ENCODE measurements around the gene CEP112. TPM values are rescaled to one million over a fixed set of nuclear protein-coding genes. Genes with fewer than 3 reads are reported as not detected.

Gene CEP112
- total RNA-seq, 1 donor from 2014 or later = 1.3 TPM

GRCh38 chr17:65959630-65960029 lies 232.3 kb downstream of the CEP112 start:
- peaks cover 8% of the 10 kb centered on the region for H3K9me3 Mint-ChIP-seq
- no peak for DNase-seq
- no peaks in the 10 kb centered on the region for H3K4me1 Mint-ChIP-seq
- H3K27ac Mint-ChIP-seq = no peak overlapping the region
- no peak overlapping the region for H3K4me3 Mint-ChIP-seq
- intact Hi-C loops (cut with micrococcal nuclease) = no loop called here
- H3K27me3 Mint-ChIP-seq = no peaks in the 10 kb centered on the region
- no peaks in the 10 kb centered on the region for H3K36me3 Mint-ChIP-seq (ENCODE audit: low read depth)

GRCh38 chr17:65956814-65957213 lies 235.1 kb downstream of the CEP112 start:
- no peaks in the 10 kb centered on the region for H3K4me1 Mint-ChIP-seq
- no peak overlapping the region for H3K4me3 Mint-ChIP-seq
- intact Hi-C loops (cut with micrococcal nuclease) = no loop called here

GRCh38 chr17:65954148-65954449 lies 237.8 kb downstream of the CEP112 start:
- DNase-seq = no peak
- H3K27ac Mint-ChIP-seq = no peak overlapping the region
- peaks cover 3% of the 10 kb centered on the region for H3K27me3 Mint-ChIP-seq
- no peak overlapping the region for H3K4me3 Mint-ChIP-seq
- peaks cover 12% of the 10 kb centered on the region for H3K9me3 Mint-ChIP-seq
- no peaks in the 10 kb centered on the region for H3K4me1 Mint-ChIP-seq
- intact Hi-C loops (cut with micrococcal nuclease) = no loop called here
- H3K36me3 Mint-ChIP-seq (ENCODE audit: low read depth) = no peaks in the 10 kb centered on the region

More at GRCh38 chr17:65956814-65957213, 235.1 kb downstream of the CEP112 start:
- no peak for DNase-seq
- Mint-ChIP-seq H3K36me3 (ENCODE audit: low read depth) (no peaks in the 10 kb centered on the region), H3K9me3 (peaks cover 12% of the 10 kb centered on the region), H3K27ac (no peak overlapping the region), H3K27me3 (no peaks in the 10 kb centered on the region)

DNA sequence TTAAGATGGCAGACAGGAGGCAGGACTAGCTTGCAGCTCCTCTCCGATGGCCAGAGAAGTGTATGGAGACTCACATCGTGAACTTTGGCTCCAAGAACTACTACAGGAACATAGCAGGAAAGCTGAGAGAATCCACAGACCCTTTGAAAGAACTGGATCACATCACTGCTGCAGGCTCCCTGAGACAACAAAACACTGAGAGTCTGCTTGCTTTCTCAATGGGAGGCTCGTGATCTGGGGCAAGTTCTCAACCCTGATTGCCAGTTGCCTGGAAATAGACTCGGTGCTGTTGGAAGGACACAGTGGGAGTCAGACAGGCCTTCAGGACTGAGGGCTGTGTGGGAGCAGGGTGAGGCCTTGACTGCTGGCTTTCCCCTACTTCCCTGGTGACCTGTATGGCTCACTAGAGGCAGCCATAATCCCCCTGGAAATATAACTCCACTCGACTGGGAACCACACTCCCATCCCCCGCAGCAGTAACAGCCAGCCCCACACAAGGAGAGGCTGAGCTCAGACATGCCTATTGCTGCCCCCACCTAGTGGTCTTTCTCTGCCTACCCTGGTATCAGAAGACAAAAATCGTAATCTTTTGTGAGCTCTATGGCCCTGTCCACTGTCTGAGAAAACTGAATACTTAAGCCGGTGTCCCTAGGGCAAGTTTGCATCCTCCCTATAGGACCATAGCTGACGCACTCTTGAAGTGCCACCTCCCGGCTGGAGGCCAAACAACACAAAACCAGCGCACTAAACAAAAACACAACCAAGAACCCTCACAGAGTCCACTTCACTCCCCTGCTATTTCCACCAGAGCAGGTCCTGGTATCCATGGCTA lies 238.4 kb downstream of the CEP112 start:
- no peaks in the 10 kb centered on the region for H3K36me3 Mint-ChIP-seq (ENCODE audit: low read depth)

GRCh38 chr17:65952586-65952985 lies 239.3 kb downstream of the CEP112 start:
- no peaks in the 10 kb centered on the region for H3K36me3 Mint-ChIP-seq (ENCODE audit: low read depth)
- H3K27ac Mint-ChIP-seq = no peak overlapping the region
- intact Hi-C loops (cut with micrococcal nuclease) = no loop called here
- H3K4me1 Mint-ChIP-seq = no peaks in the 10 kb centered on the region
- peaks cover 3% of the 10 kb centered on the region for H3K27me3 Mint-ChIP-seq
- no peak overlapping the region for H3K4me3 Mint-ChIP-seq
- no peak for DNase-seq
- H3K9me3 Mint-ChIP-seq = peaks cover 12% of the 10 kb centered on the region

More for the DNA sequence above, 238.4 kb downstream of the CEP112 start:
- Mint-ChIP-seq H3K4me3 (no peak overlapping the region), H3K9me3 (peaks cover 12% of the 10 kb centered on the region), H3K4me1 (no peaks in the 10 kb centered on the region), H3K27ac (no peak overlapping the region), H3K27me3 (peaks cover 3% of the 10 kb centered on the region)
- DNase-seq = no peak
- intact Hi-C loops (cut with micrococcal nuclease) = no loop called here

DNA sequence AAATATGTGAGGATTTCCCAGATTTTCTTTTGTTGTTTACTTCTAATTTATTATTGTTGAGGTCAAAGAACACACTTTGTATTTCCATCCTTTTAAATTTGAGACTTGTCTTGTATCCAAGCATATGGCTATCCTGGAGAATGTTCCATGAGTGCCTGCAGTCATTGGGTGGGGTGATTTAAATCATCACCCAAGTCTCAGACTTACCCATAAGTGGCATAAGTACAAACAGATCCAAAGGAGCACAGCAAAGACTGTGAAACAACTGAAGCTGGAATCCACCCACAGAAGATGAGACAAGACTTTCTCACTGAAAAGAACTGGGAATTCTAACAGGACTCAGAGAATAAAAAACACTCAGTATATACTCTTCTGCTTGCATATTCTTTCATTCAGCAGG lies 239.9 kb downstream of the CEP112 start:
- Mint-ChIP-seq H3K36me3 (ENCODE audit: low read depth) (no peaks in the 10 kb centered on the region), H3K9me3 (peaks cover 12% of the 10 kb centered on the region), H3K27ac (no peak overlapping the region), H3K4me1 (no peaks in the 10 kb centered on the region), H3K4me3 (no peak overlapping the region), H3K27me3 (peaks cover 3% of the 10 kb centered on the region)
- intact Hi-C loops (cut with micrococcal nuclease) = no loop called here
- no peak for DNase-seq

DNA sequence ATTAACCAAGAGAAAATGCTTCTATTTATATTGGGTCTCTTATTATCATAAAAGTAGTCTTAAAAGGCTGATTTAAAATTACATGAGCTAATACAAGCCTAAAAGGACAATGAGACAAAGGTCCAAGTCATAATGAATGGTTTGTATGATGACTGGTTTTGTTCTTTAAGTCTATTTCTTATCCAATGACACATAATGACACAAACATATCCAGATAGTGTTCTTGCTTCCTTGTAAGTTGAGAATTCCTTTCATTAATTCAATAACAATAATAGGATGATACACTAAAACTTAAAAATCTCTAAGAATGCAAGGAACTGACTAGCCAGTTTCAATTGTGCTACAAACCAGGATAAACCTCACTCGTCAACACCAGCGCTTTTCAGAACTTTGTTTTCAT lies 244.1 kb downstream of the CEP112 start:
- intact Hi-C loops (cut with micrococcal nuclease) = no loop called here
- H3K27ac Mint-ChIP-seq = no peak overlapping the region
- peaks cover 5% of the 10 kb centered on the region for H3K27me3 Mint-ChIP-seq
- no peak for DNase-seq
- no peaks in the 10 kb centered on the region for H3K4me1 Mint-ChIP-seq
- no peaks in the 10 kb centered on the region for H3K36me3 Mint-ChIP-seq (ENCODE audit: low read depth)
- no peak overlapping the region for H3K4me3 Mint-ChIP-seq
- peaks cover 3% of the 10 kb centered on the region for H3K9me3 Mint-ChIP-seq

DNA sequence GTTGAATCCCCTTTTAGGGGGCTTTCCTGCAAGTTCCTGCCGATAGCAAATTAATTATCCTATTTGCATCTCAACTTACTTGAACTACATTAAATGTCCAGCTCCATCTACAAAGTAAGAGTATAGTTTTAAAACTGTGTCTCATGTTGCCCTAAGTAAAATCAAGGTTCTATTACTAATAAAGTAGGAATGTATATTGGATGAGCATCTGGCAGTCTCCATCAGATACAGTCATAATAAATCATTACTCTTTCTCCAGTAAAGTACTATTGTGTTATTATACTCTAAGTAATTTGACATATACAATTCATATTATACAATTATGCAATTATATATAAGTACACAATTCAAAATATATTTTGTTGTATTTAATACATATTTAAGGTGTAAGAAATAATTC lies 249.3 kb downstream of the CEP112 start:
- intact Hi-C loops (cut with micrococcal nuclease) = no loop called here
- H3K36me3 Mint-ChIP-seq (ENCODE audit: low read depth) = no peaks in the 10 kb centered on the region
- H3K9me3 Mint-ChIP-seq = peaks cover 3% of the 10 kb centered on the region
- no peak overlapping the region for H3K4me3 Mint-ChIP-seq
- H3K27me3 Mint-ChIP-seq = peaks cover 6% of the 10 kb centered on the region
- no peak overlapping the region for H3K27ac Mint-ChIP-seq
- no peak for DNase-seq
- no peaks in the 10 kb centered on the region for H3K4me1 Mint-ChIP-seq

DNA sequence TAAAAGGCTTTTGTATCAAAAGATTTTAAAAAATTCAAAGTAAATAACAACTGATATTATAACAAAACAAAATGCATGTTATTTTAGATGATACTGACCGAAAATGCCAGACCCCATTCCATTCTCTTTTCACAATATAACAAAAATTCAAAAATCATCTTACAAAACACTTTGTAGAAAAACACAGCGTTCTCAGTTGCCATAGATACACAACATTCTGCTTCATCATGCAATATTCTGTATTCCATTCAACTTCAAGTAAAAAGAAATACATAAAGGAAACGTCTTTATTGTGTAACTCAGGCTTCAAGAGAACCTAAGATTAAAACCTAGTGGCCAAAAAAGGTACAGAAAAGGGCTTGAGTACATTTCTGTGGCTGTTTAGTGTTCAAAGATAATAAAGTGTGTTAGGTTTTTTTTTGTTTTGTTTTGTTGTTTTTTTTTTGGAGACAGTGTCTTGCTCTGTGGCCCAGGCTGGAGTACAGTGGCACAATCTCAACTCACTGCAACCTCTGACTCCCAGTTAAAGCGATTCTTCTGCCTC lies 250.5 kb downstream of the CEP112 start:
- intact Hi-C loops (cut with micrococcal nuclease) = no loop called here
- Mint-ChIP-seq H3K9me3 (peaks cover 3% of the 10 kb centered on the region), H3K36me3 (ENCODE audit: low read depth) (no peaks in the 10 kb centered on the region), H3K27me3 (peaks cover 6% of the 10 kb centered on the region), H3K4me3 (no peak overlapping the region), H3K27ac (no peak overlapping the region), H3K4me1 (no peaks in the 10 kb centered on the region)
- no peak for DNase-seq

- intact Hi-C loops (cut with micrococcal nuclease) = no loop called here
- Mint-ChIP-seq H3K27me3 (peaks cover 7% of the 10 kb centered on the region), H3K27ac (no peak overlapping the region), H3K36me3 (ENCODE audit: low read depth) (no peaks in the 10 kb centered on the region), H3K4me3 (no peak overlapping the region), H3K4me1 (no peaks in the 10 kb centered on the region), H3K9me3 (peaks cover 7% of the 10 kb centered on the region)
- DNase-seq = no peak
These were observed 255.9 kb downstream of the CEP112 start for GRCh38 chr17:65936013-65936412.

- no peak overlapping the region for H3K4me3 Mint-ChIP-seq
- H3K9me3 Mint-ChIP-seq = peaks cover 4% of the 10 kb centered on the region
- DNase-seq = no peak
- H3K27me3 Mint-ChIP-seq = peaks cover 3% of the 10 kb centered on the region
- no peak overlapping the region for H3K27ac Mint-ChIP-seq
- H3K4me1 Mint-ChIP-seq = no peaks in the 10 kb centered on the region
- H3K36me3 Mint-ChIP-seq (ENCODE audit: low read depth) = no peaks in the 10 kb centered on the region
- intact Hi-C loops (cut with micrococcal nuclease) = no loop called here
These were observed 258.6 kb downstream of the CEP112 start for GRCh38 chr17:65933290-65933689.

- no peak for DNase-seq
- Mint-ChIP-seq H3K9me3 (peaks cover 4% of the 10 kb centered on the region), H3K27me3 (peaks cover 3% of the 10 kb centered on the region), H3K27ac (no peak overlapping the region), H3K36me3 (ENCODE audit: low read depth) (no peaks in the 10 kb centered on the region), H3K4me3 (no peak overlapping the region), H3K4me1 (no peaks in the 10 kb centered on the region)
- intact Hi-C loops (cut with micrococcal nuclease) = no loop called here
These were observed 260.4 kb downstream of the CEP112 start for GRCh38 chr17:65931246-65932149.

DNA sequence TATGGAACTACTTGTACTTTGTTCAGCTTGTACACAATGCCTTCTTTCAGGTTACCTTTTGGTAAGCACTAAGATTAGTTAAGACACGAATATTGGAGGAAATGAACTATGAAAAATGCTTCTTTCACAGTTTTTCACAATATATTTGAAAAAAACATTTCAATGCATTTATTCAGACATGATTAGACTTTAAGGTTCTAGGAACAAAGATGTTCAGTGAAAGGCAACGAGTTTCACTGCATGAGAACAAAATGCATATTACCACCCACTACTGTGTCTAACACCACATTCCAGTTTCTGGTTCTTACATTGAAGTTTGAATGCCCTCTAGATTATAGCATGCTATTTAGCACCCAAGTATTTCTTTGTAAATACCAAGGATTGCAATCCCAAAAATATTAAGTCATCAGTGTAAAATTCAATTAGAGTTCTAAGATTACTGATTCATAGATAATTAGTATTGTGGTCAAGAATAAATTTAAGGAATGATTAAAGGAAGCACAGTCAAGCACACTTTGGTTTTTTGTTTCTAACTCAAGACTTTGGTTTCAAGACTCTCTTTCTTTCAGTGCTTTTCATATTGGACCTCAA lies 261.7 kb downstream of the CEP112 start:
- peaks cover 3% of the 10 kb centered on the region for H3K27me3 Mint-ChIP-seq
- intact Hi-C loops (cut with micrococcal nuclease) = no loop called here
- no peaks in the 10 kb centered on the region for H3K4me1 Mint-ChIP-seq
- no peak overlapping the region for H3K27ac Mint-ChIP-seq
- no peaks in the 10 kb centered on the region for H3K36me3 Mint-ChIP-seq (ENCODE audit: low read depth)
- DNase-seq = no peak
- H3K9me3 Mint-ChIP-seq = peaks cover 4% of the 10 kb centered on the region
- H3K4me3 Mint-ChIP-seq = no peak overlapping the region

DNA sequence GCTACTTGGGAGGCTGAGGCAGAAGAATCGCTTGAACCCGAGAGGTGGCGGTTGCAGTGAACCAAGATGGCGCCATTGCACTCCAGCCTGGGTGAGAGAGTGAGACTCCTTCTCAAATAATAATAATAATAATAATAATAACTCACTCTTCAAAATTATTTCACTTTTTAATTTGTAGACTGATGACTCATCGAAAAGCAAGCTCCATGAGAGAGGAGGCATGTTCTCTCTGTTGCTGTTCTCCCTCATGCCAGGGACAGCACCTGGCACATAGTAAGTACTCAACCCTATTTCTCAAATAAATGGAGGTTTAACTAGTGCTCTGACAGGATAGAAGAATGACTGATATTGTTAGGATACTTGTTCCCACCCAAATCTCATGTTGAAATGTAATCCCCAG lies 265.3 kb downstream of the CEP112 start:
- Mint-ChIP-seq H3K9me3 (no peaks in the 10 kb centered on the region), H3K4me1 (no peaks in the 10 kb centered on the region)
- intact Hi-C loops (cut with micrococcal nuclease) = no loop called here

More for the DNA sequence above, 265.3 kb downstream of the CEP112 start:
- H3K36me3 Mint-ChIP-seq (ENCODE audit: low read depth) = no peaks in the 10 kb centered on the region
- H3K4me3 Mint-ChIP-seq = no peak overlapping the region
- H3K27ac Mint-ChIP-seq = no peak overlapping the region
- no peaks in the 10 kb centered on the region for H3K27me3 Mint-ChIP-seq
- DNase-seq = no peak

Data from activated CD4-positive, alpha-beta T cell treated with anti-CD3 and anti-CD28 coated beads, Interleukin-2, amount 10 ng/mL, durations not matched to agents 24 days and 14 days (primary cell).